NCI-H2029 treated with DMSO at 0.1 percent for 48 hours (cell line): ENCODE data around the gene SPATA6L.

Experiments
- DNase-seq: peaks from one replicate; lab custom pipeline; 2025; lab: John Stamatoyannopoulos, UW

SPATA6L gene, protein sequence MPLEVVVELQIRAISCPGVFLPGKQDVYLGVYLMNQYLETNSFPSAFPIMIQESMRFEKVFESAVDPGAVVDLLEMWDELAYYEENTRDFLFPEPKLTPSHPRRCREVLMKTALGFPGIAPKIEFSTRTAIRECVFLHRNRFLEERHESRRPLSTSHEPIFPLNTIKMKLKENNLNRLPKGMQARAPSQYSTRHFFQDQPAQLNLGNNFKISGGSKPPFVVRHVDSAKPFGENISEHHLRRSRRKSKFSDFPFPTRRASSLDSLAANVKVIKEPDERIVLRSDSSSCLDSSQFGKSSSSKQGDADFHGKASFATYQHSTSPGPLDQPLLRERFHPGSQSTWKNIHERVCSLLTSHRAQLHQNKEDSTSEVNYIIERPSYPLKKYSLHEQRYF

DNA sequence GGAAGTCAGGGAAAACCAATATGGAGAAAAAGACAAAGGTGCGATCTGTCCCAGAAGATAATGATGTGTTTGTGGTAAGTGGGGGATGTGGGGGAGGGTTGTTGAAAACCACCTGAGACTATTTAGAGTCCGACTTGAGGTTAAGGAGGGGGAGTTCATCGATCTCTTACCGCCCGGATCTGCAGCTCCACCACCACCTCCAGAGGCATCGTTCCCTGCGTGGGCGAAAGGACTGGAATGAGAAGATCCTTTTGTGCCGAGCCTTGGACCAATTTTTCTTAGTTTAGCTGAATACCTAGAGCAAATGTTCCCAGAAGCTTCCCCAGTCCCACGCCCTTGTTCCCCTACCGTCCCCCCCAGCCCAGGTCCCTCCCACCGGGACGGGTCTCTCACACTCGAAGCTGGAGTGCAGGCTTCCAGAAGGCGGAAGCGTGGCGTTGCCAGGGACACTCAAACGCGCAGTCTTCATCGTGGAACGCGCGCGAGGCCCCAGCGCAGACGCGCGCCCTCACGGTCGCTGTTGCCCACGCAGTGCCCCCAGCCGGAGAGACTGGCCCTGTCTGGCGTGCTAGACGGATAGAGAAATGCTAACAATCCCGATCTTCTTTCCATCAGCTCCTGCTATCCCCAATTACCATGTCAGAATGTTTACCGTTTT lies at the start of gene SPATA6L:
SPATA6L (minus strand) TSS at position 439 of the 658 bp plus-strand sequence; CDS start at position 209, 230 bp downstream.
- no peak for DNase-seq

DNA sequence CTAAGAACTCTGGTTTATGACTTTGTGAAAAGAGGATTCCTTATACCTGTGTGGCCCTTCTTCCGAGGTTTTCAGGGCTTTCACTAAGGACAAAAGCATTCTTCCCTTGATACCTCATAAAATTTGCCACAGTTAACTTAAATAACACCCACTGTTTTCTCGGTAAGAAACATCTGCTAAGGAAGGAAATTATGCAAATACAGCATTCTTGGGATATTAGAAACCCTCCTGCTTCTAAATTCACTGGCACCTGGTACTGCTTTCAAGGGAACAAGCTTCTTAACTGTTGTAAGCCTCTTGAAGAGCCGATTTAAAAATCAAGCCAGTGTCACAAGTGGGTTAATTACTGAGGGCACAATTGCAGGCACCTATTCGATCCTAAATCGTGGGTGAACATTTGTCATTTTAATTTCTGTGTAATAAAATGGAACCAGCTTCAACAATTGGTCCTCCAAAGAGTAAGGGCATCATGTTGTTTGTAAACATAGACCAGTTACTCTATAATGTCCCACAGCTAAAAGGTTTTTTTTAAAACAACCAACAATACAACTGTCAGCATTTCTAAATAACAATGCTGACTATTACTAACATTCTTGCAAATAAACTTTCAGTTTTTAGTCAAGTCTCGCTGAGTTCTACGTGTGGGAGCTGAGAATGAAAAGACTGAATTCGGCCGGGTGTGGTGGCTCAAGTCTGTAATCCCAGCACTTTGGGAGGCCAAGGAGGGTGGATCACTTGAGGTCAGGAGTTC lies 48.2 kb upstream of the SPATA6L start:
- no peak for DNase-seq

DNA sequence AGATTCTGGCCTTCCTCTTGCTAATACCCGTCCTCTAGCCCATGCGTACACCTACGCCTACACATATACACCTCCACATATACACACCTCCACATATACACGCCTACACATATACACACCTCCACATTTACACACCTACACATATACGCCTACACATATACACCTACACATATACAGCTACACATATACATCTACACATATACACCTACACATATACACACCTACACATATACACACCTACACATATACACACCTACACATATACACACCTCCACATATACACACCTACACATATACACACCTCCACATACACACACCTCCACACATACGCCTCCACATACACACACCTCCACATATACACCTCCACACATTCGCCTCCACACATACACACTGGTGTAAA lies 47.6 kb upstream of the SPATA6L start:
- no peak for DNase-seq

DNA sequence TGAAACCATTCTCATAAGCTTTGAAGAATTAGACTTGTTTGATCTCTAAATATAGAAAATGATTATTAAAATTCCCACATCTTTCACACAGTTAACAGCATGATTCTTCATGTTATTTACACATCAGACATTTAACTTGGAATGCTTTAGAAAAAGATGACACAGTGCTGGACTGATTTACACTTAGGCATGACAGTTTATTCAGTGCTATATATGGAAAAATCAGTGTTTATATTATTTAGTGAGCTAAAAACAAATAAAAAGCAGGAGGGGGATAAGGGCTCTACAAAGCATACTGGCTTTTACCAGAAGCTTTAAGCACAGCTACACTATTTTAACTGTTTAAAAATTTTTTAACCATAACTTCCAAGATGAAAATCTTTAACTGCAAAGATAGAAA lies 43.1 kb upstream of the SPATA6L start:
- DNase-seq, result no peak

DNA sequence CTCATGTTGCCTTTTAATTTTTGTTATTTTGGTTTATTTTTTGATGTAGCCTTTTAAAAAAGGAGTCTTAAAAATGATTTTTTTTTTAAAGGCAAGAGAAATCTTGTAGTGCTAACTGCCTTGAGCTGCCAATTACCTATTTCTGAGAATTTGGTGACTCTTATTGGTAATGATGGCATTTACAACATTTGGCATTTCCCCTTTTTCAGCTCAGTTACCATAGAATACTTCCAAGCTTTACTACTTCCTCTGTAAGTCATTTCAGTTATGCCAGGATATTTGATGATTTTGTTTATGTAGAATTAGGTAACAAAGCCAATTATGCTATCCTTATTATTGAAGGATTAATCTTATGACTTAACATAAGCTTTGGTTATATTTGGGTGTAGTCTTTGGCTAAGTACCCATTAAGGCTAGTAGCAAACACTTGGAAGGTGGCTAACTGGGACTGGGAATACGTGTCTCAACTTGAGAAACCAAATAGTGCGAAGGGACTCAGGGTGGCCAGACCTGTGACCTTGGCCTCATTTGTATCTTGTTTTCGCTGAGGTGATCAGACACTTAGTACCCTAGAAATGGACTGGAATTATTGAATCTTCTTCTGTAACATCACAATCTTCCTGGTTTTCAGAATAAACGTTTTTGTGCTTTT lies 40.8 kb upstream of the SPATA6L start:
- DNase-seq, result no peak

DNA sequence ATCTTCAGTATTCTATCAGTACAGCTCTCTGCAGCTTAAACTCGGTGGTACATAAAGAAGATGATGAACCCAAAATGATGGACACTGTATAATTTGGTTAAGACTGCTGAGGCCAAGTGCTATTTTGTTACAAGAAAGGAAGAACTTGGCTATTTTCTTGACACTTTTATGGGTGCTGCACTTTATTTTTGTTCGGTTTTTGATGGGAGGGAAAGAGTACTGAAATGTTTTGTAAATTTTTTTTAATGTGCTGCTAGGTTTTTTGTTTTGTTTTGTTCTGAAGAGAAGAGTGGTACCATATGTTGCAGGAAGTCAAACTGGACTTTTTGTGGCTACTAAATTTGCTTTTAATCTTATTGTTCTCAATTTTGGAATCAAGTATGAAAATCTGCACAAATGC lies 39.7 kb upstream of the SPATA6L start:
- no peak for DNase-seq

DNA sequence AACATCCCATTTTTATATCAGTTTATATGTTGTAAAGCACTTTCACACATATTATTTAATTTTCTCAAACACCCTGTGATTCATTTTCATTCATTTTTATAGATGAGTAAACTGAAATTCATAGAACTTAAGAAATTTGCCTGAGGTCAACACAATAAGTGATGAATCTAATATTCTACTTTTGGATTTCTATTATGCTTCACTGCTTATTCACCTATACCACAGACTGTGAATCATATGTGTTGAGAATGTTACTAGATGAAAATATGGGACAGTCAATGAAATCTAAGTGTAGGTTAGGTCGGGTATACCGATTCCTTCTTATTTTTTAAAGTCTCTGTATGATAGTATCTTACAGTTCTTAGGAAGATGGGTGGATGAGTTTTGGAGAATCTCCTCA lies 37.8 kb upstream of the SPATA6L start:
- DNase-seq, result no peak

DNA sequence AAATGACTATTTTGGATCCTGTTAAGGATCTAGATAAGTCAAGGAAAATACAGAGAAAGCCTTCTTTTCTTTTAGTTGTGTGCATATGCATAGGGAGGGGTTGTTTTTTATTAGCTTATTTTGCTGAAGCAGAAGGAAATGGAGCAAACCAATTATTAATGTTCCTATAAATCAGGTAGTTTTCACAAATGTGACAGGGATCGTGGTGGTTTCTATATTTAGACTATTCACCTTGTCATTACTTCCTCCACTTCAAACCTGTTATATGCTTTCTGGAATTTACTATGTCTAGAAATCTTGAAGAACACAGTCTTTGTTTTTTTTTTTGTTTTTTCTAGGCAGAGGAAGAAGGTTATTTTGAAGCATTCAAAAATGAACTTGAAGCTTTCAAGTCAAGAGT lies 35.2 kb upstream of the SPATA6L start:
- no peak for DNase-seq

DNA sequence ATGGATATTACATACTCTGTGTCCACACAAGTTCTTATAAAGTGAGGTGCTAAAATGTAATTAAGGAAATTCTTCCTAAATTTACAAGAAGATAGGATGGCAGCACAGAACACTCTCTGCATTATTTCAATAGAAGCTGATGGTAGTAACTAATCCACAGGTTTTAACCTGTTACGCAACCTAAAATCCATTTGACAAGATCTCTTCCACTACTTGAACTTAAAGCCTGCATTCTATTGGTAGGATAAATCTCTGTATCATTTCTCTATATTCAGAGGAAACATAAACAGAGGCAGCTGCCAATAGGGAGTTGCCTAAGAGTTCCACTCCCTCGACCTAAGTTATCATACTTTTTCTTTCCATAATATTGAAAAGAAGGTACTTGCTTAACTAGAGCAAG lies 34.7 kb upstream of the SPATA6L start:
- no peak for DNase-seq

DNA sequence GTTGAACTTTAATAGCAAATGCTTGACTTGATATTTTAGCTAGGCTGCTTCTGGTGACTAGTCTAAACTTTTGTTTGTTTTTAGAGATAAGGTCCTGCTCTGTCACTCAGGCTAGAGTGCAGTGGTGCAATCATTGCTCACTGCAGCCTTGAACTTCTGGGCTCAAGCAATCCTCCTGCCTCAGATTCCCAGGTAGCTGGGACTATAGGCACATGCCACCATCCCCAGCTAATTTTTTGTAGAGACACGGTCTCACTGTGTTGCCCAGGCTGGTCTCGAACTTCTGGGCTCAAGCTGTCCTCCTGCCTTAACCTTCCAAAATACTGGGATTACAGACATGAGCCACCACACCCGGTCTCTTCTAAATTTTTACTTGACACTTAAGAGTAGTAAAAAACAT lies 33.8 kb upstream of the SPATA6L start:
- DNase-seq, result no peak

DNA sequence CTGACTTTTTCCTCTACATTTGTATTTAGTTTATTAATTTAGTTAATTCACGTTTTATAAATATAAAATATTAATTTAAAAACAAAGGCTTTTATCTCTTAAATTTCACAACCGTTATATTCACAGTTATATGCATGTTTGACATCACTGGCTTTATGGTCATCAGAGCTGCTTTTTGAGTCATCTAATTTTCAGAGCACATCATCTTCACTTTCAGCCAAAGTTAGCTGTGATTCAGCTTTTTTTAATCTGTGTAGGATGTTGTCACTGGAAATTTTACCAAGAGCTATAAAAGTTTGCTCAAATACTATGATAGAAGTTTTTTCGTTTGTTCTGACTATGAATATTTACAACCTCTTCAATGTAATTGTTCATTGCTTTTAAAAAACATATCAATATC lies 25.5 kb upstream of the SPATA6L start:
- no peak for DNase-seq

DNA sequence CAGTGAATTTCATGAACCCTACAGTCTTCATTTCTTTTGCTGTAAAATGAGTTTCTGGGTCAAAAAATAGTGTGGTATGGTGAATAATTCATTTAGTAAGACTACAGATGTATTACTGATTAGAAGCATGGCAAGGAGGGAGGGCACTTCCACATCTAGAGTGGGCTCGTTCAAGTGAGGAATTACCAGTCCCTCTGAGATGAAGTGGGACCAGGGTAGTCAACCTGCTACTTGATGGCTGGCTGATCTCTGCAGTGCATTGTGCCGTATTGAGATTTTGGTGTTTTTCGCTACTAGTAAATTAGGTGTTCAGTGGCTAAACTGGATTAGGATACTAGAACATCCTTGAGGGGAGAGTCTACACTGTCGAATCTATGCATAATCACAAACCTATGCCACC lies 23.9 kb upstream of the SPATA6L start:
- DNase-seq, result no peak

DNA sequence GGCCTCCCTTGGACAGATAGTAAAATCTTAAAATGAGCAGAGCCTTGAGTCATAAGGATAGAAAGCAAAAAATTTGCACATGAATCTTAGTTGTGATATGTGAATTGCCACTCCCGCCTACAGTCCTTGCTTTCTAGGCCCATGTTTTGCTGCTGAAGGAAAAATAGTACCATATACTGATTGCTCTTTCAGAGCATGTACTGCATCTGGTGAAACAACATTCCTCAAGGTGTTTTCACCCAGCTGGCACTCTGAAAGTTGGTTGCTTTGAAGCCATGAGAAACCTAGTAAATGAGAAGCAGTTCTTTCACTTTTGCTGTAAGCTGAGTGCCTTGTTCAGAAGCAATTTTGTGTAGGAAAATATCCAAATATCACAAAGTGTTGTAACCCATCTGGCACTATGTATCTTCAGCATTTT lies 23.4 kb upstream of the SPATA6L start:
- DNase-seq, result no peak

DNA sequence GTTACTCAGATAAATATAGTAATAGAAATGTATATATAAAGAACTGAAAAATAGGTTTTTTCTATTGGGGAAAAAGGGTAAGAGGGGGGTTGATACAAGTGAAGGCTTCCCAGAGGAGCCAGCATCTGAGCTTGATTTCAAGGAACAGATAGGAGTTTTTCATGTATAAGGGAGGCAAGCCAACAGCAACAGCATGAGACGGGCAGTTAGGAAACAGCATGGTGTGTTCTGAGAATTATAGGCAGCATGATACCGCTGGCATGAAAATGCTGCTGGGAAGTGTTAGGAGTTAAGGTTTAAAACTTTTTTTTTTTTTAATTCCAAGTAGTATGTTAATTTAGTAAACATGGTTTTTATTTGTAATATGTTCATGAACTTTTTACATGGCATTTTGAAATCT lies 22.7 kb upstream of the SPATA6L start:
- no peak for DNase-seq

DNA sequence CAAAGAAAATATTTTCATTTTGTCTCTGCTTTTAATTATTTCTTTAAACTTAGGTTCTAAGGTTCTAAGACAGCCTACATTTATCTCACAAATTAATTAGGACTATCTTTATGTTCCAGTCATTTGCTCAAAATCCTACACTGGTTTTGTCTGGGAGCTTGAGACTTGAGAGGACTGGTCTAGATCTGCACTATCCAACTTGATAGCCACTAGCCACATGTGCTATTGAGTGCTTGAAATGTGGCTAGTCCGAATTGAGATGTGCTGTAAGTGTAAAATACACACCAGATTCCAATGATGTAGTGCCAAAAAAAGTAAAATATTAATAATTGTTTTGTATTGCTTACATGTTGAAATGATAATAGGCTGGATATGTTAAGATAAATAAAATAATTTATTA lies 20.3 kb upstream of the SPATA6L start:
- DNase-seq, result no peak

DNA sequence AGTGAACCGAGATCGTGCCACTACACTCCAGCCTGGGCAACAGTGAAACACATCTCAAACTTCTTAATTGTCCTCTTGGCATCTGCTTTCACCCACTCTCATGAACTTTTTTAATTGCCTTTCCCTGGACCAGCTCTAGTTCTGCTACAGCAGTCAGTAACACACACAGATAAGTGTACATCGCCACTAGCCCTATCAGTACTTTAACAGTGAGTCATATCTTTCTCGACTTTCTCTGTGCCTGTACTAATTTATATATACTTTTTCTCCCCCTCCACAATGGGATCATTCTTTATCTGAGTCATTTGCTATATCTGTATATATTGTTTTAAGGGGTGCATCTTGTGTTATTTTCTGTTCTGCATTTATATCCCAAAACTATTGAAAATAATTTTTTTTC lies 19.8 kb upstream of the SPATA6L start:
- DNase-seq, result no peak

DNA sequence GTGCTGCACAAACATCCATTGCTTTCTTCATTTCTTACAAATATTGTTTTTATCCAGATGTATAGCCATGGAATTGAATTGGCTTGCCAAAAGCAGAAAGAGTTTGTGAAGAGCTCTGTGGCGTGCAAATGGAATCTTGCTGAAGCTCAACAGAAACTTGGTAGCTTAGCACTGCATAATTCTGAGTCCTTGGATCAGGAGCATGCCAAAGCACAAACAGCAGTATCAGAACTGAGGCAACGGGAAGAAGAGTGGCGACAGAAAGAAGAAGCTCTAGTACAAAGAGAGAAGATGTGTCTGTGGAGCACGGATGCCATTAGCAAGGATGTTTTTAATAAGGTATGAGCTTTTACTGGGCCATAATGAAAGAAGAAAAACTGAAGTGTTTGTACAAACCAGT lies 18.5 kb upstream of the SPATA6L start:
- DNase-seq, result no peak

DNA sequence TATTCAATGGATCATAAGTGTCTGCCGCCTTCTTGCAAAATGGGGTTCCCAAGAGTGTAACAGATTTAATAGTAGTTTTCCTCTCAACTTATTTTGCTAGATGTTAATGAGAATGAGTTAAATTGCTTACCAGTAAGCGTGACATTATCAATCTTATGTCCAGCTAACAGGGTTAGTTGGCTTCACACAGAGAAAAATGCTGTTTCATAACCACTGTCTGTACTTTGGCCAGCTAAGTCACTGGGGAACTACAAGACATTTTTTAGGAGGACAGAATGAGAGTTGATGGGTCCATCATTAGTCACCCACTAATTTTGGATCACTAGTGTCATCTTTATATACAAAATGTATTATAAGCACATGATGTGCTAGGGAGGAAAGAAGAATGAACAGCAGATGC lies 14.5 kb upstream of the SPATA6L start:
- no peak for DNase-seq

DNA sequence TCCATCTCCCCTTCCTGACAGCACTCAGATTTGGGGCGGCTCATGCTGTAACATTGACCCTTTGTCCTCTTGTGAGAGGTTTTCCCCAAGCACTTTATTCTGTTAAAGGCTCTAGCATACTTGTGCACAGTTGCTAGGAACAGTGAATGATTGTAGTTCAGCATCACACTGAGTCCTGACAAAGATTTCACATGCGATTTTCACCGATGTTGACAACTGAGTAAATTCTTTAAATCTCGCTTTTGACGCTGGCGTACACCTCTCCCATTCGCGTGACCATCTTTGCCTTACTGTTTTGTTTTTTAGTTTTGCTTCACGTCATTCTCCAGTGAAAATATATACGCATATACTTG lies 13.9 kb upstream of the SPATA6L start:
- no peak for DNase-seq

DNA sequence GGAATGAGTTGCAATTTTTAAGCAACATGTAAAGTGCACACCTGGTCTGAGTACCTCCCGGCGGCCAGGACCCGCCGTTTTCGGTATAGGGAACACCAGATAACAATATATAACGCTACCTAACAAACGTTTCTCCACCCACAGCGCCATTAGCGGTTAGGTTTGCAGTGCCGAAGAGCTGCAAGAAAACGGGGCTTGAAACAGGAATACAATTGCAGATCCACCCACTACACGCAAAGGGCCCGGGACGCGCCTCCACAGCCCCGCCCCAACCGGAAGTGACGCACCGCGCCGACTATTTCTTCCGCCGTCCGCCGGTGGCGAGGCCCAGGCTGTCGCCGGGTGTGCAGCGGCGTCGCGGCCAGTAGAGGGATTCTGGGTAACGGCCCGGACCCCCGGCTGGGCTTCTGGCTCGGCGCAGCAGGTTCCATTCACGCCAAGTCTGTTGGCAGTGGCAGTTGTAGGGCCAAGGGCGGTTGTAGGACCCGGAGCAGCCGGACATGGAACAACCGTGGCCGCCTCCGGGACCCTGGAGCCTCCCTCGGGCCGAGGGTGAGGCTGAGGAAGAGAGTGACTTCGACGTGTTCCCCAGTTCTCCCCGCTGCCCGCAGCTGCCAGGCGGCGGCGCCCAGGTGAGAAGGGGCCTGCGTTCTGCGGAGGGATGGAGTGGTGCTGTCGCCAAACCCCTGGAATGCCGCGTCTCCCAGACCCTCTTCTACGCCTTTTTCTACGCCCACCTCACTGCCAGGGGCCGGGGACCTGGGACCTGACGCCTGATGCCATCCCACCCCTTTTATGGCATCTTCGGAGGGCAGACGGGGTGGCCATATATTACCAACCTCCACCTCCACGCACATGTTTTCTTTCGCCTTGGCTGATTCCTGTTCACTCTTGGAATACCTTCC lies 13.2 kb upstream of the SPATA6L start, which contains the start of gene CDC37L1:
CDC37L1 (plus strand) TSS at position 302 of the 905 bp plus-strand sequence; CDS start at position 501, 199 bp downstream.
- peak; percentile 53 for DNase-seq

DNA sequence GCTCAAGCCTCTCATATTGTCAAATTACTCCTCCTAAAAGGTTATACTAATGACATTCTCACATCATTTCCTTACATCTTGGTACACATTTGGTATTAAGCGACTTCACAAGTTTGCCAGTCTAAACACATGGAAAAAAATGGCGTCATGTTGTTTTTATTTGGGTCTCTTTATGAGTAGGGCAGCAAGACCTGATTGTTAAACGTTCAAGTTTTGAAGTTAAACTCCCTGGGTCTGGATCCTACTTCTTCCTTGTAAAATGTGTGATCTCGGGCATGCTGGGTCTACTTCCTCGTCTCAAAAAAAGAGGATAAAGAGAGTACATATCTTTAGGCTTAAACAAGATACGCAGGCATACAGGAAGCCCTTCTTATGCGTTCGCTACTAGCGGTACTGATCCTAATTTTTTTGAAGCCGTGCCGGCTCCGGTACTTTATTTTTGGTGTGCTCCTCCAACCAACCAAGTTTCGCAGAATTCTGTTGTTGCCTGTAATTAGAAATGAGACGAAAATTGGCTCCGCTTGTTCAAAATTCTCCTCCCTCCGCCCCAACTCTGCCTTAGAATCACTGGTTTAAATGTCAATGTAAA lies 12.5 kb upstream of the SPATA6L start:
- DNase-seq, result no peak
